Tibial nerve (tissue), 4 donors: ENCODE results near the gene NOL4.

Experiments used
- CTCF ChIP-seq, 5 experiments: fragments of 200-600 bp in 3 of 5; fragments of 450-650 bp in 2 of 5; sonication (generic) in 3 of 5; IDR thresholded peaks; one replicate each; pipeline ENCODE4 v1.5.1; 2016 to 2019; ENCODE audit warnings: antibody characterized with exemption in 5 of 5, mild to moderate bottlenecking in 3 of 5, moderate library complexity in 2 of 5
- EP300 ChIP-seq, 2 donors: sonication (generic); formaldehyde crosslinking; IDR thresholded peaks; one replicate each; pipeline ENCODE4 v1.6.1; 2017; ENCODE audit warnings: antibody characterized with exemption in 2 of 2, mild to moderate bottlenecking in 1 of 2

DNA sequence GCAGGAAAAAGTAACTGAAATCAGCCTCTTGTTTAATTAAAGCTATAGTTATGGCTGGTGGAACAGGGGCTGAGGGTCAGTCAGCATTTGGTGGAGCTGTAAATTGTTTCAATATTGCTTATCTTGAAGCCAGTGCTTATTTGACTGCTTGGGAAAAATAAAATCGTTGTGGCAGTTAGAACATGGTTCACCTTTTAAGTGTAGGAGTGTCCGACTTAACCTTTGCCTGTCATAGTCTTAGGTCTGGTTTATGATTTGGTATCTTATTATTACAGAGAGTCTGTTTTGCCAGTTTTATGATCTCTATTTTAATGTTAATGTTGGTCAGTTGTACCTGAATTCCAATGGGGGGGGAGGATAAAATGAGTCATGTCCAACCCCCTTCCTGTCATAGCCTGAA is 27.2 kb upstream of the NOL4 start:
- TF ChIP-seq EP300 (IDR thresholded peaks at IDR 0.05) (no peak), CTCF (IDR thresholded peaks at IDR 0.05) (no peak)
